Osteoblast (primary cell): ENCODE results near the gene TMEM221. TPM values are rescaled to one million over a fixed set of nuclear protein-coding genes. Genes with fewer than 3 reads are reported as not detected.
"Not testable (repeated sequence)": the region's sequence is repeated elsewhere in the genome, so short reads cannot be mapped to it uniquely, and the experiment has no call there.

Experiments used
- DNase-seq: peaks from one replicate; pipeline ENCODE4 v3.0.0; 2011; ENCODE audit warnings: low spot score, mixed read lengths; ENCODE audit not compliant: insufficient read length; ENCODE audit errors: missing footprints
- H2AFZ ChIP-seq: 2 replicates; pipeline ENCODE4 v1.6.0; 2011; ENCODE audit warnings: mild to moderate bottlenecking, low read length
- H3K27ac ChIP-seq: 2 replicates; pipeline ENCODE4 v1.5.1; 2011; ENCODE audit warnings: mild to moderate bottlenecking, low read depth, low read length, moderate library complexity
- H3K27me3 ChIP-seq: 2 replicates; pipeline ENCODE4 v1.6.0; 2012; ENCODE audit warnings: mild to moderate bottlenecking, control low read depth, inconsistent platforms, low read length, moderate library complexity; ENCODE audit not compliant: insufficient read depth
- H3K36me3 ChIP-seq: 2 replicates; pipeline ENCODE4 v1.5.1; 2011; ENCODE audit warnings: mild to moderate bottlenecking, low read length, control low read depth, moderate library complexity; ENCODE audit not compliant: insufficient read depth
- H3K4me1 ChIP-seq: 2 replicates; pipeline ENCODE4 v1.5.1; 2011; ENCODE audit warnings: mild to moderate bottlenecking, low read length, control low read depth, moderate library complexity; ENCODE audit not compliant: insufficient read depth
- H3K4me2 ChIP-seq: 2 replicates; pipeline ENCODE4 v1.6.0; 2011; ENCODE audit warnings: mild to moderate bottlenecking, low read length; ENCODE audit not compliant: insufficient read depth
- H3K4me3 ChIP-seq: fragments of 200-600 bp; sonication (generic); 3 replicates; pipeline ENCODE4 v1.5.1; 2012; ENCODE audit warnings: mild to moderate bottlenecking, low read length, inconsistent platforms; ENCODE audit not compliant: insufficient read depth
- H3K79me2 ChIP-seq: 2 replicates; pipeline ENCODE4 v1.6.0; 2012; ENCODE audit warnings: mild to moderate bottlenecking, low read length, control low read depth, inconsistent platforms; ENCODE audit not compliant: insufficient read depth
- H3K9me3 ChIP-seq: 2 replicates; pipeline ENCODE4 v1.5.1; 2011; ENCODE audit warnings: low read depth, low read length, control low read depth
- H4K20me1 ChIP-seq: 2 replicates; pipeline ENCODE4 v1.6.0; 2012; ENCODE audit warnings: mild to moderate bottlenecking, low read length, control low read depth; ENCODE audit not compliant: insufficient read depth
- total RNA-seq: library from RNA; depleted of rRNA; stranded (reverse); fragments of >200 nt; gene quantifications from 2 replicates; pipeline ENCODE4 v1.2.3, GENCODE V29; 2012
- TF ChIP-seq, protein P1 (sequence below): IDR thresholded peaks from 2 replicates; pipeline ENCODE4 v1.5.1; 2011; ENCODE audit warnings: mild to moderate bottlenecking, low read depth, low read length, moderate library complexity; ENCODE audit errors: extremely low read depth

The TMEM221 gene
- total RNA-seq, 1 donor = not detected

DNA sequence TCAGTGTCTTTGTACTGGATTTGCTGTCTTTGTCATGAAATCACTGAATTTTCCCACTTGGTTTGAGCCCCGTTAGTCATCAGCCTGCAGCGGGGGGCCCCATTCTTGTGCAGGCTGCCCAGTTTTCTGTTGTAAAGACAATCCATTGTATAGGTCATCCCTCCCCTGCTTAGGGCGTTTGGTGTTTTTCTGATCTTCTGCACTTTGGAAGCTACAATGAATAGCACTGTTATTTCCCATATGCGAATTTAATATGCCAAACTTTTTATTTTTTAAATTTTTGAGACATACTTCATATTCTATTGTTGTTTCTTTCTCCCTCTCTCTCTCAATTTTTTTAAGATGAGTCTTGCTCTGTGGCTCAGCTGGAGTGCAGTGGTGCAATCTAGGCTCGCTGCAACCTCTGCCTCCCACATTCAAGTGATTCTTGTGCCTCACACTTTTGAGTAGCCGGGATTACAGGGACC lies 30.9 kb upstream of the TMEM221 start:
- no peaks in the 10 kb centered on the region for H3K36me3 ChIP-seq
- peaks cover 11% of the 10 kb centered on the region for H4K20me1 ChIP-seq
- H3K27ac ChIP-seq = peak overlapping the region; percentile 85
- H3K79me2 ChIP-seq = peaks cover 53% of the 10 kb centered on the region
- no peak overlapping the region for H2AFZ ChIP-seq
- no peaks in the 10 kb centered on the region for H3K27me3 ChIP-seq
- DNase-seq = peak; percentile 93
- H3K9me3 ChIP-seq = no peaks in the 10 kb centered on the region
- peak overlapping the region; percentile 12 for H3K4me3 ChIP-seq
- TF ChIP-seq, protein P1, sequence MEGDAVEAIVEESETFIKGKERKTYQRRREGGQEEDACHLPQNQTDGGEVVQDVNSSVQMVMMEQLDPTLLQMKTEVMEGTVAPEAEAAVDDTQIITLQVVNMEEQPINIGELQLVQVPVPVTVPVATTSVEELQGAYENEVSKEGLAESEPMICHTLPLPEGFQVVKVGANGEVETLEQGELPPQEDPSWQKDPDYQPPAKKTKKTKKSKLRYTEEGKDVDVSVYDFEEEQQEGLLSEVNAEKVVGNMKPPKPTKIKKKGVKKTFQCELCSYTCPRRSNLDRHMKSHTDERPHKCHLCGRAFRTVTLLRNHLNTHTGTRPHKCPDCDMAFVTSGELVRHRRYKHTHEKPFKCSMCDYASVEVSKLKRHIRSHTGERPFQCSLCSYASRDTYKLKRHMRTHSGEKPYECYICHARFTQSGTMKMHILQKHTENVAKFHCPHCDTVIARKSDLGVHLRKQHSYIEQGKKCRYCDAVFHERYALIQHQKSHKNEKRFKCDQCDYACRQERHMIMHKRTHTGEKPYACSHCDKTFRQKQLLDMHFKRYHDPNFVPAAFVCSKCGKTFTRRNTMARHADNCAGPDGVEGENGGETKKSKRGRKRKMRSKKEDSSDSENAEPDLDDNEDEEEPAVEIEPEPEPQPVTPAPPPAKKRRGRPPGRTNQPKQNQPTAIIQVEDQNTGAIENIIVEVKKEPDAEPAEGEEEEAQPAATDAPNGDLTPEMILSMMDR = no peak
- peak overlapping the region; percentile 55 for H3K4me2 ChIP-seq
- H3K4me1 ChIP-seq = peaks cover 36% of the 10 kb centered on the region

DNA sequence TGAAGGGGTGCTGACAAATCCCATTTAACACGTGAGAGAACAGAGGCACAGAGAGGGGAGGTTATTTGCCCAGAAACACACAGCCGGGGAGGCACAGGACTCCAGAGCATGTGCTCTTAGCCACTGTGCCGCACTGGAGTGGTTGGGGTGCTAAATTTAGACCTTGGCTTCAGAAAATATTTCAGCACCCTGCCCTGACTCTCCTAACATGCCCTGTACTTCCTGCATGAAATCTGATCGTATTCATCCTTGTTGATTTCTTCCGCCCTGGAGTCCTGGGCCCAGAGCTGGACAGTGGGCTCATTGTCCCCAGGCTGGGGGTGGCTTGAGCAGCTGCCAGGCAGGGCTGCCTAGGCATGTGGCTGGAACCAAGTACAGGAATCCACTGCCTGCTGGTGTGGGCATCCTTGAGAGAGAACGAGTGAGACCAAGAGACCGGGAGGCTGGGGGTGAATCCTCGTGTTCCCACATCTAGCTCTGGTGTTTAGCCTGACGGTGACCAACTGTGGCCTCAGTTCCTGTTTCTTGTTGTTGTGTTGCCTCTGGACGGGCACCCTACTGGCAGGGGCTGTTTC lies 27.2 kb upstream of the TMEM221 start:
- TF ChIP-seq, protein P1 = no peak
- peaks cover 51% of the 10 kb centered on the region for H3K4me1 ChIP-seq
- H3K4me3 ChIP-seq = peak overlapping the region; percentile 19
- peak overlapping the region; percentile 79 for H2AFZ ChIP-seq
- no peaks in the 10 kb centered on the region for H3K27me3 ChIP-seq
- H3K4me2 ChIP-seq = peak overlapping the region; percentile 67
- H4K20me1 ChIP-seq = peaks cover 15% of the 10 kb centered on the region
- peak overlapping the region; percentile 75 for H3K27ac ChIP-seq
- H3K9me3 ChIP-seq = no peaks in the 10 kb centered on the region
- peak; percentile 66 for DNase-seq
- H3K36me3 ChIP-seq = no peaks in the 10 kb centered on the region
- H3K79me2 ChIP-seq = peaks cover 57% of the 10 kb centered on the region

DNA sequence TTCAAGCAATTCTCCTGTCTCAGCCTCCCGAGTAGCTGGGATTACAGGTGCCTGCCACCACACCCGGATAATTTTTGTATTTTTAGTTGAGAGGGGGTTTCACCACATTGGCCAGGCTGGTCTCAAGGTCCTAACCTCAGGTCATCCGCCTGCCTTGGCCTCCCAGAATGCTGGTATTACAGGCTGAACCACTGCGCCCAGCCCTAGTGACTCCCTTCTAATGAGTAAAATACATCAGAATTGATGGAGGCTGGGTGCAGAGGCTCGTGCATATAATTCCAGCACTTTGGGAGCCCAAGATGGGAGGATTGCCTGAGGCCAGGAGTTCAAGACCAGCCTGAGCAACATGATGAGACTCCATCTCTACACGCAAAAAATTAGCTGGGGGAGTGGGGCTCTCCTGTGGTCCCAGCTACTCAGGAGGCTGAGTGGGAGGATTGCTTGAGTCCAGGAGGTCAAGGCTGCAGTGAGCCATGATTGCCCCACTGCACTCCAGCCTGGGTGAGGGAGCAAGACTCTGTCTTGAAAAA lies 26.6 kb upstream of the TMEM221 start:
- peaks cover 50% of the 10 kb centered on the region for H3K4me1 ChIP-seq
- H3K4me3 ChIP-seq, DNase-seq, H2AFZ ChIP-seq, H3K9me3 ChIP-seq, H3K27me3 ChIP-seq, H3K36me3 ChIP-seq: not testable (repeated sequence)
- peaks cover 15% of the 10 kb centered on the region for H4K20me1 ChIP-seq
- peak overlapping the region; percentile 75 for H3K27ac ChIP-seq
- H3K4me2 ChIP-seq = peak overlapping the region; percentile 67
- H3K79me2 ChIP-seq = peaks cover 58% of the 10 kb centered on the region

DNA sequence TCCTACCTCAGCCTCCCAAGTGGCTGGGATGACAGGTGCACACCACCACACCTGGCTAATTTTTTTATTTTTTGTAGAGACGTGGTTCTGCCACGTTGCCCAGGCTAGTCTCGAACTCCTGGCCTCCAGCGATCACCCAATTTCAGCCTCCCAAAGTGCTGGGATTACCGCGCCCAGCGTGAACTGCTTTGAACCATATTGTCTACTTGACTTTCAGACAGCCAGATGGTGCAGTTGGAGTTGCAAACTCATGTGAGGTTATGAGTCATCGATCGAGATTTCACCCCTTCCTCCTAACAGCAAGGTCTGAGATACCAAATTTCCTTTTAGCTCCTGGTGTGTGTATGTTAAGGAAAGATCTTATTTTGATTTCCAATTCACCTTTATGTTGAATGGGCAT lies 24.6 kb upstream of the TMEM221 start:
- Histone ChIP-seq H3K9me3 (no peaks in the 10 kb centered on the region), H3K79me2 (peaks cover 58% of the 10 kb centered on the region), H2AFZ (no peak overlapping the region), H3K4me1 (peaks cover 43% of the 10 kb centered on the region), H3K36me3 (no peaks in the 10 kb centered on the region), H3K4me2 (peak overlapping the region; percentile 45), H3K27ac (peak overlapping the region; percentile 19), H3K4me3 (no peak overlapping the region), H3K27me3 (no peaks in the 10 kb centered on the region), H4K20me1 (peaks cover 15% of the 10 kb centered on the region)
- TF ChIP-seq, protein P1 = no peak
- peak; percentile 58 for DNase-seq
